HG03565 (cell line): Measurements from ENCODE around the gene HSPH1.
"Not testable (repeated sequence)": the region's sequence is repeated elsewhere in the genome, so short reads cannot be mapped to it uniquely, and the experiment has no call there.

Experiments
- ATAC-seq: cut with Tn5 transposase; IDR thresholded peaks from one replicate; pipeline ENCODE4 v1.9.1; 2021; ENCODE audit warnings: mild to moderate bottlenecking, moderate library complexity; ENCODE audit not compliant: unreplicated experiment

Gene HSPH1

DNA sequence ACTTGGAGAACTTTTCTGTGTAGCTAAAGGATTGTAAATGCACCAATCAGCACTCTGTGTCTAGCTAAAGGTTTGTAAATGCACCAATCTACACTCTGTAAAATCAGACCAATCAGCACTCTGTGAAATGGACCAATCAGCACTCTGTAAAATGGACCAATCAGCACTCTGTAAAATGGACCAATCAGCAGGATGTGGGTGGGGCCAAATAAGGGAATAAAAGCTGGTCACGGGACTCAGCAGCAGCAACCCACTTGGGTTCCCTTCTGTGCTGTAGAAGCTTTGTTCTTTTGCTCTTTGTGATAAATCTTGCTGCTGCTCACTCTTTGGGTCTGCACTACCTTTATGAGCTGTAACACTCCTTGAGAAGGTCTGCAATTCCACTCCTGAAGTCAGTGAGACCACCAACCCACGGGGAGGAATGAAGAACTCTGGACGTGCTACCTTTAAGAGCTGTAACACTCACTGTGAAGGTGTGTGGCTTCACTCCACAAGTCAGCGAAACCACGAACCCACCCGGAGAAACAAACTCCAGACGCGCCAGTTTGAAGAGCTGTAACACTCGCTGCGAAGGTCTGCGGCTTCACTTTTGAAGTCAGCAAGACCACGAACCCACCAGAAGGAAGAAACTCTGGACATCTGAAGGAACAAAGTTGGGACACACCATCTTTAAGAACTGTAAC, 16.2 kb upstream of the HSPH1 start:
- ATAC-seq: not testable (repeated sequence)

GRCh38 chr13:31175847-31176532, 14.3 kb upstream of the HSPH1 start:
- no peak for ATAC-seq

DNA sequence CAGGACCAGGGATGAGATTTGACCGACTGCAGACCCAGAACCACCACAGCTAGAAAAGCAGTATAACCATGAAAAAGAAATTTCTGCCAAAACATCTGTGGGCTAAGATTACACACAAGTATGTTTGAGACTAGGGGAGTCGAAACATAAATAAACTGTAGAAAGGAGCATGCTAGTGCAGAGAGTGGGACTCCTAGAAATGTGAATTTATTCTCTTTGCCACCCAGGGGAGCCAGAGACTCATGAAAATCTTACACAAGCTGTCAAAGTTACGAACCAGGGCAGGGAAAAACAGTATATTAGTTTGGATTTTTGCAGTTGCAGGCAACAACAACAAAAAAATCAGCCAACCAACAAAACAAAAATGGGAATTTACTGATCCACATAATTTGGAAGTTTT, 12.3 kb upstream of the HSPH1 start:
- no peak for ATAC-seq

GRCh38 chr13:31172535-31172934, 10.8 kb upstream of the HSPH1 start:
- no peak for ATAC-seq

DNA sequence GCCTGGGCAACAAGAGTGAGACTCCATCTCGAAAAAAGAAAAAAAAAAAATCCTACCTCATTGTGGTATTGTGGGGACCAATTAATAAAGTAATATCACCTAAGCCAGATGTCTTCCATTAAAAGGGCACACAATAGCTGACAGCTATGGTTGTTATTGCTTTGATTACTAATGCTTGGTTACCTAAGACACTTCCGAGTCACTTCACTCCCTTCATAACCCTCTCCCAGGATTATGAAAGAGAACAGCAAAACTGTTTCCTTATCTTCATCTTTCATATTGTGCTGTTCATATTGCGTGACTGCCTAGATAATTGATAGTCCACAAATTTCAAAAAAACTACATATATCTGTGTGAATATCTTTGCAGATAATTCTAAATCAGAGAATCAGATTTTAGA, 10.3 kb upstream of the HSPH1 start:
- ATAC-seq: no peak

DNA sequence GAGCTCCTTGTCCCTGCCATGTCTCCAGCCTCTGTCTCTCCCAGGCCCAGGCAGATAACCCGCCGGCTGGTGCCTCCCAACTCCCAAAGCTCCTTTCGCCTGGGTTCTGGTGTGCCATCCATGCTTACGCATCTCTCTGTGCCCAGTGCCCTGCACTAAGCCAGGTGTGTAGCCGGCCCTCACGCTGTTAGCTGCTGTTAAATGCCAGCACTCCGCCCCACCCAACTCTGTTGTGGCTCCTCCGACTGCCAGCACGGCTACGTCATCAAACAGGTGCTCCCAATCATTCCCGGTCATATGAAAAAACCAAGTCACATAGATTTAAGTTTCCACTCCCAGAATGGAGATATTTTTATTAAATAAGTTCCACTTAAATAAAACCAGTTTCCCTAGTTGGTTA, 7.0 kb upstream of the HSPH1 start:
- no peak for ATAC-seq

- peak; percentile 52 for ATAC-seq
Observed at GRCh38 chr13:31168166-31168565, 6.5 kb upstream of the HSPH1 start.

DNA sequence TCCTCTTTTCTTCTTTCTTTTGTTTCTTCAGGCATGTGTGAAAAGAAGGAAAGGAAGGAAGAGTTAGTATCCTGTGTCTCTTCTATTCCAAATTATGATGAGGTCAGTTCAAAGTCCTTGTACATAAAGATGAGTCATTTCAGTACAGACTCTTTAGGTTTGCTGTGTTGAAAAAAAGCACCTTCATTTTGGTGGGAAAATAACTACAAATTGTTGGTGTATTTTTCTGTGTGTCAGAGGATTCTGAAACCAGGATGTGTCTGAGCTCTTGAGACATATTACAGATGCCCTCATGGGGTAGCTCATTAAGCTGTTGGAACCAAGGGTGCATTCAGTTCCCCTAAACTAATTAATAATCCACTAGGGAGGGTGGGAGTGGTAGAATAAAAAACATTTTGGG, 5.8 kb upstream of the HSPH1 start:
- ATAC-seq: peak; percentile 54

DNA sequence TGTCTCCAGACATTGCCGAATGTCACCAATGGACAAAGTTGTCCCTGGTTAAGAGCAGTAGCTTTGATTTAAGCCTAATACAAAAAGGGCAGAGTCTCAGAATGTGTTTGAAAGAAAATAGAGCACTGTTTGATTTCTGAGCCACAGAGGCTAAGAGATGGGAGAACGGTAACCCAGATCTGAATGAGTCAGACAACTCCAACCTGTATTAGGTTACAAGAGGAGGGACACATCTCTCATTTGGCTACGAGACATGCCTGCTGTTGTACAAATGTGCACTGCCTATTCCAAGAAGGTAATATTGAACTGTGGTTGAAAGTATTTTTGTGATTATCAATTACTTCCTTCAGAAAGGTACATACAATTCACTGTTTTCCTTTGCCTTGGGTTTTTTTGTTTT, 4.9 kb upstream of the HSPH1 start:
- ATAC-seq: no peak

GRCh38 chr13:31162151-31163008, 676 bp upstream of the HSPH1 start:
- peak; percentile 74 for ATAC-seq

- ATAC-seq: peak; percentile 30
Observed at GRCh38 chr13:31160857-31161556, 697 bp downstream of the HSPH1 start.

GRCh38 chr13:31159306-31159705, 2.4 kb downstream of the HSPH1 start:
- no peak for ATAC-seq

DNA sequence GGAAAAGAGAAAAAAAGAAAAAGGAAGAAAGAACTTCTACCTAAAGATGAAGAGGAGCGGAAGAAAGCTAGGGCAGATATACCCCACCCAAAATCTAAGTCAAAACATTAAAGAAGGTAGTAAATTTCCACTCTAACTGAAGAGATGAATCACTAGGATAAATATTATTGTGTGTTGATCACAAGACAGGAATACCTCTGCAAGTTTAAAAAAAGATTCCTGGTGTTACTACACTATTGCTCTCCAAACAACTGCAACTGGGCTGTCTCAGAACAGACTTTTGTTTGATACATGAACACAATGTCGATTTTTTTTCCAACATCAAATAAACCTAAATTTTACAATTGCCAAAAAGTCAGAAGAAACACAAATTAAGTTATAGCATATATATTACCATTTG, 6.8 kb downstream of the HSPH1 start:
- no peak for ATAC-seq

- ATAC-seq: no peak
Observed at GRCh38 chr13:31151837-31152236, 9.9 kb downstream of the HSPH1 start.

DNA sequence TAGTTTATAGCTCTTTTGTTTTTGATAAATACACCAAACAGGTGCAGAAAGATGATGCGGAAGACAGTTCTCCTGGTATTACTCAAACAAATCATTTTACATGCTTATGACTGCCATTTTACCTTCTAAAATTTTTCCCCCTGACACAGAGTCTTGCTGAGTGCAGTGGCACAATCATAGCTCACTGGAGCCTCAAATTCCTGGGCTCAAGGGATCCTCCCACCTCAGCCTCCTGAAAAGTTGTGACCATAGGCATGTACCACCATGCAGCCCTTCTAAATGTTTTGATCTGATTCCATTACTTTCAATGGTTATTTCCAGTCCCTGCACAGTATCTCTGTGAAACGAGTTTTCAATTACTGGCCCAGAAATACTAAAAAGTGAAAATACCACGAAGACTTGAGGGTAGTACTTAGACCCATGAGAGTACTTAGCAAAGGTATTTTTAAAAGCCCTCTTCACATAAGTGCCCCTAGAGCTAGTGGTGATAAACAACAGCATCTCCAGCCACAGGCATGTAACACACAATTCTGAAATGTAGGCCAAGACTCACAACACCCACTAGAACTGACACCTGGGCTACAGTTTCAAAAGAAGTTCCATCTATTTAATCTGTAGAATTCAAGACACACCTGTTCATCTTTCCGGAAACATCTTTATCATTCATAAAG, 11.3 kb downstream of the HSPH1 start:
- ATAC-seq: no peak

DNA sequence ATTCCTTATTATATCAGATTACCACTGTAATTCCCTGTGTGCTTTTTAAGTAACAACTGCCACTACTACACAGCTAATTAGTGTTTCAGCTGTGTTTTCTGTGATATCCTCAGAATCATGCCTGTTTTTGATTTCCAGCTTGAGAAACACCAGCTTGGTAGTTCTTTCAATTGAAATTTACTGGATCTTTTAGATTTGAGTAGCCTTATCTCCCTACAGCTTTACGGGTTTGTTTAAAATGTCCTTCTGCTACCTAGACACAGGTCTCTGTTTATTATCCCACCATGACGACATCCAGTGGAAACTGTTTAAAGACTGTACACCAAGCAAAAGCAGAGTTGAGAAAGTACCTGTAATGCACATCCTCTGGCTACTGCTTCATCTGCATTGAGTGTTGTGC, 12.1 kb downstream of the HSPH1 start:
- no peak for ATAC-seq

- ATAC-seq: no peak
Observed at GRCh38 chr13:31145417-31145816, 16.3 kb downstream of the HSPH1 start.

DNA sequence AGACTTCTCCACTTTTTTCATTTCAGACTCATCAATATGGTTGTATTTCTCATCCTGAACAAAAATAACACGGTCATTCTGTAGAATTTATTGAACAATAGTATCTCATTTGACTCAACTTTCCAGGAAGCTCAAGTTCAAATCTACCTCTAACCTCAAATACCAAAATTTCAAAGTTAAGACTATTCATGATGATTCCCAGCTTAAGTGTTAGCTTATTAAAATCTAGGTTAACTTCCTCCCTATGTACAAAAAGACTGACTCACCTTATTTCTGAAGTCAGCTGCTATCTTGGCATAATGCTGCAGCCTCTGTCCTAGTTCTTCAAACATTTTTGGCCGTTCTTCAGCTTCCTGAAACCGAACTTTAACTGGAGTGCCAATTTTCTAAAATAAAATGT, 23.2 kb downstream of the HSPH1 start:
- ATAC-seq: no peak

GRCh38 chr13:31136724-31137123, 25.0 kb downstream of the HSPH1 start:
- no peak for ATAC-seq

DNA sequence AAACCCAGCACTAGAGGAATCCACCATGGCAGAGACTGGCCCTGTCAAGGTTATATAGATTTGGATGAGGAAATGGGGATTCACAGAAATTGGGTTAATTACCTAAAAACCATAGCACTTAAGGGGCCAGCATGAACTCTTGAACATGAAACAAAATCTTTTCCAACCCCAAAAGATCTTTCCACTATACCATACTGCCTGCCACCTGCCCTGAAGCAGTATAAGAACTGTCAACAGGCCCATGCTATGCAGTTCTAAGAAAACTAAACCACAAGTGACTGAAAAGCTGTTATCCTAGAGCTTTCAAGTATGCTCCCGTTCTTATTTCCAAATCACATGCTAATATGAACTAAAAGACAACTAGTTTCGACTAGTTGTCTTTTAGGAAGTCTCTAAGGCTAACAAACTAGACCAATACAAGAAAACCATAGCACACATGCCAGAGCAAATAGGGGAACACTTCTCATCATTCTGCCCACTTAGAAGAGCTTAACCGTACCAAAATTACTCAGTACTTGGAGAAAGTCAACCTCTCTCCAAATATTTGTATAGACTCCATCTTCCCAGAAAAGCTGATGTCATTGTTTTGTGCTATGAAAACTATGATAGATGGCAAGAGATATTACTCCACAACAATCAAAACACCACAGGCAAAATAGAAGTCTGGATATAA, 27.5 kb downstream of the HSPH1 start:
- no peak for ATAC-seq
